Stimulated activated CD4-positive, alpha-beta T cell treated with anti-CD3 and anti-CD28 coated beads, Interleukin-1b, Interleukin-23, amount 100 ng/mL, for 1 hour (primary cell): ENCODE measurements around the gene COL13A1.

ENCODE experiments used
- DNase-seq, 2 donors: peaks; one replicate each; pipeline ENCODE4 v3.0.0-alpha.2; 2020; ENCODE audit warnings: low read depth in 2 of 2

Gene COL13A1

DNA sequence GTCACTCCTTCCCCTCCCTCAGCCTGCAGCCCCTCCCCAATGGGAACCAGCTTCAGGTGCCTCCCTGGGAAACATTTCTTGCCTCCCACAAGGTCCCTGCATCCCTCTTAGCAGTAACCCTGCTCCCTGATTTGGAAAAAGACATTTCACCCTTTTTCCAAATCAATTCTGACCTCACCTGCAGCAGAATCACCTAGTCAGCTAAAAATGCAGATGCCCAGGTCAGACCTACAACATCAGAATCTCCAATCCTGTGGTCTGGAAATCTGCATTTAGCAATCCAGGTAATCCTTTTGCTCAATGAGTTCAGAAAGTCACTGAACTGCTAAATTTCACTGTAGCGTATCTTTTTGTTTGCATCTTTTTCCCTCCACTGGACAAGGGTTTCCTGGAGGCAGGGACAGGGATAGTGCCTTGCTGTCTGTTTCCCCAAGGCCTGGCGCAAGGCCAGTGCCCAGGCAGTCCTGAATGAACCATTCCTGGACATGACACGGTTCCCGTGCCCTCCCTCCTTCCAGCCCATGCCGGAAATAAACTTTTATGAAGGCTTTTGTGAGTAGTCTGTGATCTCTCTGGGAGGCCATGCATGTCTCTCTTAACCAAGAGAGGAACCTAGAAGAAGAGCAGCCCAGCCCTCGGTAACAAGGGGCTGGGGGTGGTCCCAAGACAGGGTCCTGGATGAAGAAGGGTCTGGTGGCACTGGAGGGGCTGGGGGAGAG is 44.0 kb downstream of the COL13A1 start:
- DNase-seq = no peak

DNA sequence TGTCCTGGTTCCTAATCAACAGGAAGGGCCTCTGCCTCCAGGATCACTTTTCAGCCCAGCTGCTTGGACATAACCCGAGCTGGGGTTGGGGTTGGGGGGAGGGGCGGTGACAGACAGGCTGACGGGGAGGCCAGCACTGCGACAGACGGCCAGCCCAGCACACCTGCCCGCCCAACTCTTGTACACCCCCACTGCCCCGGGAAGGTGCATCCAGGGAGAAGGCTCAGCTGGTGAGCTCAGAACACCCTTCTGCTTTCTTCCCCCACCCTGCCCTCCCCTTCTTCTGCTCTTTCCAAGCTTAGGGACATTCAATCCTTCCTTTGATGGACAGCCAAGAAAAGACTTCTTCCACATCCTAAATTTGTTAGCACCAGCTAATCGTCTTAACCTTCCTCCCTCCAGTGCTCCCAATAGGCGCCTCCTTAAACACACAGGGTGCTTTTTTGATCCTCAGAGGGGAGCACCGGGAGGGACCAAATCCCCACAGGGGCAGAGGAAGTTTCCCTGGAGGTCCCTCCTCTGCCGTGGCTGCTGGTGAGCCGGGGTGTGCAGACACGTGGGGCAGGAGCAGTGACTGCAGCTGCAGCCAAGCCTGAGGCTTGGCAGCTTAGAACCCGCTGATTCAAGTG is 44.7 kb downstream of the COL13A1 start:
- no peak for DNase-seq

DNA sequence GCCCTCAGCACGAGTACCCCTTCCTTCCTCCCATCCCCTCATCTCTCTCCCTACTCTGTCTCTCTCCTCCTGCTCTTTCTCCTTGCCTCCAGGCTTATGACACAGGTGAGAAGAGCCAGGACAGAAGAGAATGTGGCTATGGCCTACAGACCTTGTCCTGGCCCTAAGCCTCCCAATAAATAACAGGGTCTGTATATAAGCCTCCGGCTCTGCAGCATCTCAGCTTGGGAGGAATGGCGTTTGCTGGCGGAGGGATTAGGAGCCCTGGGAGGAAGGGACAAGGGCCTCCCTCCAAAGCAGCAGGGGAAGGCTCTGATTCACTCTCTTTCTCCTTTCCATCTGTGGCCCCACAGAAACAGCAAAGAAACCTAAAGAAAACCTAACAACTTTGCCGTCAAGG is 45.8 kb downstream of the COL13A1 start:
- no peak for DNase-seq

DNA sequence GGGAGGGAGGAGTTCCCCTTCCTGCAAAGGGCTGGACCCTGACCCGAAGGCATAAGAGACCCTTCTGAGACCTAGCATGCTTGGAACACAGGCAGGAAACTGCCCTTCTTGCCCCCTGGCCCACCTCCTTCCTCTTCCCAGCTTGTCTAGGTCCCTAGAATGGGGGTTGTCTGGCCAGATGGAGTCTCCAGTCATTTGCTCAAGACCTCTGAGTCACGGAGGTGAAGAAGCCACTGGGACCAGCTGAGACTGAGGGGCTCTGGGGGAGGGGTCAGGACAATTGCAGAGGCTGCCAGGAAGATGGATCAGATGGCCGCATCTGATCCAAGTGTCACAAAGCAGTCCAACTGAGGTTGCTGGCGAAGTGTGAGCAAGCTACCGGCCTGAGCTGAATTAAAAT is 46.2 kb downstream of the COL13A1 start:
- no peak for DNase-seq

DNA sequence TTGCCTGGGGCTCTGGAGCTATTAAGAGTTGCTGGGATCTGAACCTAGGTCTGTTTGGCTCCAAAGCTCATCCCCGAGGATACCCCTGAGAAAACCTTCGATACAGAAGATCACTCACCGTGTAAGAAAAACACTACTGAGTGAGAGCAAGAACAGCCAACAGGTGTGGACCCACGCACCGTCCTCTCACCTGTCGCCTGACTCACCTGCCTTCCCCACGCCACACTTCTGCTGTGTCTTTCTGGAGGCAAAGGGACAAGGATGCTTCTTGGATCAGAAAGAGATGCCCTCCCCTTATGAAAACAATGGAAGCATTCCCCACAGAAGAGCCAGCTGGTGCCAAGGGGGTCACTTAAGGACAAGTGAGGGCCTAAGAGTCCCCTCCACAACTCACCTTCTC is 46.7 kb downstream of the COL13A1 start:
- DNase-seq = no peak

DNA sequence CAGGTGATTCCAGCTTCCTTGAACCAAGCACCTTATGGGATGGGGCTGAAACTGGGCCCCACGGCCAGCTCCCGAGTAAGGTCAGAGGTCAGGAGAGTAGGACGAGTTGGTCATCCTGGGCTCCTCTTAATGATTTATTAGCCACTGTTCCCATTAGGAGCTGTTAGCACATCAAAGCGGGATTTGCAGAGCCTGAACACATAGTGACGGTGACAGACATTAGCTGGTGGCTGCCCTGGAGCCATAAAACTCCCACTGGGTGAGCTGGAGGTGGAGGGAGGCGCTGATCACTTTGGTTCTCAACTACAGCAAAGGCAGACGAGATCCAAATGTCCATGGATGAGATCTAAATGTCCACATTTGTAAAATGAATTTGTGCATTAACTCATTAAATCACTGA is 48.1 kb downstream of the COL13A1 start:
- DNase-seq = no peak

DNA sequence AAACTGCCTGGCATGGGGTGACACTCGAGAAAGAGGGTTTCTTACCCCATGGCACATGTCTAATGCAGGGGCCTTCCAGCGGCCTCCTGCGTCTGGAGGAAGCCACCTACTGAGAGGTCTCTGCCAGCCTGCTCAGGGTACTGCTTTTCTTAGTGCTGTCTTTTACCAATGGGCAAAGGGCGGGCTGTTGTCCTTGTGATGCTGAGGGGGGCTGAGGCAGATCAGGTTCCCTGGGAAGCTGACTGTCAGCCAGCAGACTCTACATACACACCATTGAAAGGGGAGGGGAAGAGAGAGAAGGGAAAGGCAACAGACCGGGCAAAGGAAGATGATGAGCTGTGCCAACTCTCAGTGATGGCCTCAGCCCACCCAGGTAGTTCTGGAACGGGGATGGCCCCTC is 48.7 kb downstream of the COL13A1 start:
- DNase-seq = no peak

DNA sequence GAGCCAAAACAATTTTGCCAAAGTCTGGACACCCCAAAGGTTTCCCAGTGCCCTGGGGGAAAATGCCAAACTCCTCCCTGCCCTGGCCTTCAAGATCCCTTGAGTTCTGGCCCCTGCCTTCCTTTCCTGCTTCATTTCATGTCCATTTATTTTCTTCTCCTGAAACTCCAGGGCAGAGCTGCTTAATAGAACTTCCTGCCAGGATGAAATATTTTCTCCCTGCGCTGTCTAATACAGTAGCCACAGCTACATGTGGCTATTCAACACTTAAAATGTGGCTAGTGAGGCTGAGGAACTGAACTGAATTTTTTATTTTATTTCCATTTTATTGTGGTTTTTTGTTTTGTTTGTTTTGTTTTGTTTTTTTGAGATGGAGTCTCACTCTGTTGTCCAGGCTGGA is 49.6 kb downstream of the COL13A1 start:
- no peak for DNase-seq

DNA sequence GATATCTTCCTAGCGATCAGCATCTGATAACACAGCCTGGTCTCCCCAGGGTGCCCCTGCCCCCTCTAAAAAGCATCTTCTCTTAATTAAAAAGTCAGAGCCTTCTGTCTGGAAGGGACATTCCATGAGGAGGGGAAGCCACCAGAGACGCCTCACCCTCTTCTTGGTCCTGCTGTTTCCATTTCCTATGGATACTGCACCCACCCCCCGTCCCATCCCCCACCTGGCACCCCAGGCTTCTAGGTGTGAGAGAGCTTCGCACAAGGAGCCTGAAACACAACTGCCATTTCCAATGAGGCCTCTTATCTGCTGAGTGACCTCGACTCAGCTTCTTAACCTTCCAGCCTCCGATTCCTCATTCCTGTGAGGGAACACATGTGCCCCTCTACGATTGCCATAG is 51.4 kb downstream of the COL13A1 start:
- DNase-seq = no peak

DNA sequence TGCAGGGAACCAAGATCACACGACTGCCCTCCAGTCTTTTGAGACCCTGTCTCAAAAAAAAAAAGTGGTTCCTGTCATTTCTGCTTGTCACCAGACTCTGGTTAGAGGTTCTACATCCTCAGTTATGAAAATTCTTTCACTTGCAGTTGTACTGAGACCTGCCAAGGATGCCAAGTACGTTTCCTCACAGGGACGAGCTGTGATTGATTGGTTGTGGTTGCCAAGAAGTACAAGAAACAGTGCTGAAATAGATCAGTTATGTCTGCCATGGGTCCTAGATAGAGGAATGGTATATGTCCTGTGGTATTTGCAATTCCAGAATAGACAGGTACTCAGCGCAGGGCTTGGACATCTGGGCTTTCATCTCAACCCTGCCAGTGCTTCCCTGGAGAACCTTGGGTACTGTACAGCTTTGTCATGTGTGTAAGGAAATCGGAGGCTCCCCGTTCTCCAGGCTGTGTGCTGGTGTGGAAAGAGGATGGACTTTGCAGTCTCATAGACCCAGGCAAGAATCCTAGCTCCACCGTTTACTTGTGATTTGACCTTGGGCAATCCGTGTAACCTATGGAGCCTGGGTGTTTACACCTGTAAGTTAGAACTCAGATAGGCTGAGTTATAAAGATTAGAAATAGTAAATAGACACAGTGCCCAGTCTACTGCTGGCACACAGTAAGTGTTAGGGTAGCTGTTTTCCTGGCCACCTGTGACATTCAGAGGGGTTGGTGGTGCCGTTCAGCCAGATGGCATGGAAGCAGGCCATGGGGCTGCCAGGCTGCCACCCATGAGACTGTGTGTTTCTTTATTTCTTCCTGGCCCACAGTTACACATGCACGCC is 53.0 kb downstream of the COL13A1 start:
- no peak for DNase-seq

DNA sequence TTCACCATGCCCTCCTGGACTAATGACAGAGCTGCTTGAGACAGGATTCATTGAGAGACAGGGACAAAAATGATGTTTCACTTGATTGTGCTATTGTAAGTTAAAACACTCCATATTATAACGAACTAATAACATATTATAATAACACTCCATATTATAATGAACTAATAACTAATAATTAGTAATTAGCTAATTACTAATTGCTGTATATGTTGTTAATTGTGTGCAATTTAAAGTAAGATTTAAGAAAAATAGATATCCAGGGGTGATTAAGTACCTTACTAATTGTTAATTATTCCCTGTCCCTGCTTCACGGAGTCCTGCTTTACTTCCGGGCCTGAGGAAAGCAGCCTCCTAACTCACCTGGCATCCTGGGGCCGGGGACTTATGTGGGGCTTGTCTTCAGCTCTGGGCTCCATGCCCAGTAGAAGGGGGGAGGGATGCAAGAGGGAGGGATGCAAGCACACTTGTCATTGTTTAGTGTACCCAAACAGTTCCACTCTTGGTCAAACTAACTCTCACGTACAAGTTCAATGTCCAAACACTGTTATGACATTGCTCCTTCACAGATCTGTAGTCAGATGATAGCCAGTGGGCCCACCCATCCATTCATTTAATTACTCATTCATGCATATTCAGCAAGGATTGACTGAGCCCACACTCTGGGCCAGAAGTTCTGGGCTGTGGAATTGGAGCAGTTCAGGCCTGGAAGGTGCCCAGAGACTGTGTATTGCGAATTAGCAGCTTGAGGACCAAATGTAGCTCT is 53.8 kb downstream of the COL13A1 start:
- no peak for DNase-seq

DNA sequence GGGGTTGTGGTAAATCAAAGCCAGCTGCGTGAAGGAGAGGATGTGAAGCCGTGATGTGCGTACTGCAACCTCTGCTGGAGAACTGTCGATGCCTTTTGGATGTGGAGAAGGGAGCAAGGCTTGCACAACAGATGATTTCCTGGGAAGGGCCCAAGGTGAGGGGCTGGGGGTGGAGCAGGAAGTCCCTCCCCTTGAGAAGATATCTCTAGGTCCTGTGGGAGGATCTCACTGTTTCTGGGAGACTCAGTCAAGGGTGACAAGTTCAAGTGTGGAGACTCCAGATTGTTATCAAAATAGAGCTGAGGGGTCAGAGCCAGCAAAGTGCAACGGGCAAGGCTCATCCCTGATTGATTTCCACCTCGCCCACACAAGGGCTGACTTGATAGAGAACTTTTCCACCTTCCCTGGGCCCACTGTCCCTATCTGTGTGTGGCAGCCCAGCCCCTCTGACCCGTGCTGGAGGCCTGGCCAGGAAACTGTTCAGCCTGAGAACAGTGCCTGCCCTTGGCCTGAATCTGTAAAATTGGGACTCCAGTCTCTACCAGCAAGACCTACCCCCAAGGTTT is 55.0 kb downstream of the COL13A1 start:
- no peak for DNase-seq

DNA sequence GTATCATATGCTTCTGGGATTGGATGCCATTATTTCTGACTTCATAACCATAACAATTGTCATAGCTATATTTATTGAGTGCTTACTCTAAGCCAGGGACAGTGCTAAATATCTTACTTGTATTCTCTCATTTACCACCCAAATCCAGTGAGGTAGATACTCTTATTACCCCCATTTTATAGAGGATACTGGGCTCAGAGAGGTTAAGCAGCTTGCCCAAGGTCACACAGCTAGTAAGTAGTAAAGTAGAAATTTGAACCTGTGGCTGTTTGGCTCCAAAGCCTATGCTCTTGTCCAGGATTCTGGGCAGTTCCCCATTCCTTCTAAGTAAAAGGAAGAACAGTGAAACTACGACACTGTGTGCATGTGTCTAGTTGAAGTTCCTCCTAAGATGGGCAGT is 56.5 kb downstream of the COL13A1 start:
- no peak for DNase-seq

DNA sequence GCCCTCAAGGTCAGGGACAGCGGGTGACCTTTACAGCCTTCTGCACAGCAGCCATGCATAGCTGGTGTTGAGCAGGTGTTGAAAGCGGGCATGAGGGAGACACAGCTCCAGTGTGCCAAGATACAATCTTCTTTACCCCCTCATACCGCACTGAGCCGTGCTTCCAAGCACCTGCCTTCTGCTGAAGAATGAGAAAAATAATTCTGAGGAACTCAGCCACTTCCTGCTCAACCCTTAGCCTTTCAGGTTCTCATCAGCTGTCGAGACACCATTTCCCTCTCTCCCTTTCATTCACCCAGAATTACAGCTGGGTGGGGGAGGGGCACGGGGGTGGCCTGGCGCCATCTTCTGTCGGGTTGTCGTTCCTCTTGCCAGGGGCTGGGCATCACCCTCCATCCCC is 58.6 kb downstream of the COL13A1 start:
- DNase-seq = no peak

DNA sequence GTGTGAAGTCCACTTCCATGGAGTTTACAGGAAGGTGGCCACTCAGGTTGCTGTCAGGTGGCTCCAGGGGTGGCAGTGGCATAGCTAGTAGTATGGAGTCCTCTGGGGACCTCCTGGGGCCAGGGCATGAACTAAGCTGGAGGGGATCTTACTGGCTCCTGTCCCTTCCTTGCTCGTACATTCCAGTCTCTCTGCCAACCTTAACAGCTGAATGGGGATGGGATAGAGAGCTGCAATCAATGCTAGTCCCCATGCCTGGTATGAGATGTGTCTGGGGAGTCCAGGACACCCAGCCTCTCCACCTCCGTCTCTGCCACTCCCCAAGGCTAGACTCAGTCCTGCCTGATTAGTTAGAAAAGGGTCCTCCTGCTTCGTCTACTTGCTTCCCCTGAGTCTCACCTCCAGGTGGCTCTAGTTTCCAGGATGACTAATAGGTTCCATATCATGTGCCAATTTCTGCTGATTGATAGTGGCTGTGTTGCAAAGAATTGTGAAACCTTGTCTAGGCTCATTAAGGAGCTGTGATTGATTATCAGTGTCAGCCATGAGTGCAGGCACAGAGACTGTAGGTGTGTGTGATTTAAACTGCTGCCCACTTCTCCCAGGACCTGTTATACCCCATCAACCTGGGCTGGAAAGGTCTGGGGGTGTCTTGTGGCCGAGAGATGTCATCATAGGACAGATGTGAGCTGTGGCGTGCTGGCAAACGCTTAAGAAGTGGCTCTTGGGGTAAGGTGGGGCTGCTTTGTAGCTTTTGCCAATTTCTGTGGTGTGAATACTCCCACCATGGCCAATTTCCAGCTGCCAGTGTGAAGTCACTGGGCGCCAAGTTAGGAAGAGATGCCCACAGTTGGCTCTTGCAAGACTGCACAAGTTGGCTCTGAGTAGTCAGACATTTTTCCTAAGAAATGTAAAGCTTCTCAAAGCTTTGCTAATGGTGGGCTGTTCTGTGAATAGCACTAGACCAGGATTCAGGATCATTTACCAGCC is 59.8 kb downstream of the COL13A1 start:
- DNase-seq = no peak

DNA sequence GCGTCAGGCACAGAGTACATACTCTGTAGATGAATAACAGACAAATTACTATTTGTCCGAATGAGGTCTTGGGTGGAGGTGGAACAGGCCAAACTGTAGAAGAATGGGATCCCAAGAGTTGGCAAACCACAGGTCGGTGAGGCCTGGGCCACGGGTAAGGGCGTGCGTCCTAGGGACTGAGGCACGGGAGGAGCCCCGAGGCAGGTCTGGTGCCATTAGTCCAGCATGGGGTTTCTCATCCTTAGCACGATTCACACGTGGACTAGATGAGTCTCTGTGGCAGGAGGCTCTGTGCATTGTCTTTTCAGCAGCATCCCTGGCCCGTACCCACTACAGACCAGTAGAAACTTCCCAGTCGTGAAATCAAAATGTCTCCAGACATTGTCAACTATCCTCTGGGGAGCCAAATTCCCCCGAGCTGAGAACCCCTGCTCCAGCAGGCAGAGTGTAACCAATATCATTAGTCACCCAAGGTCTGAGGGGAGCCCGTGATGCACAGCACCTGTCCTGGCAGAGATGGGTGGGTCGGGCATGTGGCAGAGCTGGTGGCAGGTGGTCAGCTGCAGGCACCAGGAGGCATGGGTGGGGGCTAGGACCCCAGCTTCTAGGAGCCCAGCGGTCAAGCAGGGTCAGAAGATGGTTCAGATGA is 61.3 kb downstream of the COL13A1 start:
- no peak for DNase-seq

DNA sequence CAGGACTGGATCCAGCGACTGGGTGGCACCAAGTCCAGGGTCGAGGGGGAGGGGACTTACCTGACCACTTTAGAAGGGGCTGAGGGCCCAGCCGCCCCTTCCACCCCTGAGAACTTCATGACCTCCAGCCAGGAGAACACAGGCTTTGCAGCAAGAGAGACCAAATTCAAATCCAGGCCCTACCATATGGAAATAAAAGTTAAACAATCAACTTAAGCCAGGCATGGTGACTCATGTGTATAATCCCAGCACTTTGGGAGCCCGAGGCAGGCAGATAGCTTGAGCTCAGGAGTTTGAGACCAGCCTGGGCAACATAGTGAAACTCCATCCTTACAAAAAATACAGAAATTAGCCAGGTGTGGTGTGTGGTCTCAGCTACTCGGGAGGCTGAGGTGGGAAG is 61.9 kb downstream of the COL13A1 start:
- no peak for DNase-seq

DNA sequence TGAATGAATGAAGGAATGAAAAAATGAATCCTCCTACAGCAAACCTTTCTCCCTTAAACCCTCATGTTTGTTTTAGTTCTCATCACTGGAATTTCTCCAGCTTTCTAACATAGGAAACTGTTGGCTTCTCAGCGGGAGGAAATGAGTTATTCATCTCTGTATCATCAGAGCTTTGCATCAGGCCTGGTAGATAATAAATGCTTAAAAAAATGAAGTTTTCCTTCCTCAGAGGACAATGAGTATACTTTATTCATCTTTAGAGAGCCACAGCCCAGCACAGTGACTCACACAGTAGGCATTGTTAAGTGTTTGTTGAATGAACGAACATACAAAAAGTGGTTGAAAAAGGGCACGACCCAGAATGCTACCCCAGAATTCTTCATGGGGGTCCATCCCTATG is 62.6 kb downstream of the COL13A1 start:
- DNase-seq = no peak

DNA sequence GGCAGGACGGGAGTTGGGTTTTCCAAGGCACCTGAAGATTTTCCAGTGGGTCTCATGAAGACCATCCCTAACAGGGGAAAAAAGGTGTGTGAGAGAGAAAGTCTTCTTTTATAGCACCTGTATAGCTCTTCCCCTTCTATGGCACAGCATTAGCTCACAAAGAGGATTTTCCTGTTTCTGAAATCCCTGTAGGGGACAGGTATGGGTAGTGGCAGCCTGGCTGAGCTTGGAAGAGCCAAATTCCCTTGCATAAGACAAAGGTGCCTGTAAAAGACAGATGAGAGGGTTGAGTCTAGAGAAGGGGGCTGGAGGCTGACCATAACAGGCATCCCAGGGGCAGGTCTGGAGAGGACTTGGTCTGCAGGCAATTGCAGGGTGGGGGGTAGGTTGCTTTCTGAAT is 63.7 kb downstream of the COL13A1 start:
- DNase-seq = no peak

DNA sequence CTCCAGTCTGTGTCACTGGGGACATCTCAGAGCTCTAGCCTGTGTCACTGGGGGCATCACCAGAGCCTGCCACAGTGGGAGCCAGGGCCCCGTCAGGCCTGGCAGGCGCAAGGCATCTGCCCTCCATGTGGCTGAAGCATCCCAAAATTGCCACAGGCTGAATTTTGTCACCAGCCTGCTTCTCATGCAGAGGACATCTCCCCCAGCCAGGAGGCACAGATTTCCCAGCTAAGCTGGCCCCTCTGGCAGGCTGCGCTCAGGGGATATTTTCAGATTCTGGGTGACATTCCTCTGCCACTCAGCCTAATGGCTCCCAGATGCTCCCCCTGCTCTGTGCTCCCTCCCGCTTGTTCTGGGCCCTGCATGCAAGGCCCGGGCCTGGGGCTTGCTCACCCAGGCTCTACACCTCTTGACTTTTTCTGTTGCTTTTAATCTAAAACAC is 64.6 kb downstream of the COL13A1 start:
- DNase-seq = no peak
